HCT116 (cell line): ENCODE measurements around the gene PPM1J. TPM values are rescaled to one million over a fixed set of nuclear protein-coding genes. Genes with fewer than 3 reads are reported as not detected.
"Not testable (repeated sequence)": the region's sequence is repeated elsewhere in the genome, so short reads cannot be mapped to it uniquely, and the experiment has no call there.

Experiments
- ATAC-seq: fragments of 200-7000 bp; cut with Tn5 transposase; 2 replicates; pipeline ENCODE4 v1.9.1; 2020; ENCODE audit warnings: mild to moderate bottlenecking, moderate library complexity
- BruUV-seq: library from RNA; stranded (reverse); fragments of 400-500 nt; replicated peaks from 2 replicates; lab custom pipeline; 2021; lab: Mats Ljungman, UMichigan
- CTCF ChIA-PET: fragments of 300-600 bp; sonication (Branson Sonifier 250); formaldehyde crosslinking; loops from one replicate; lab custom pipeline; 2021; ENCODE audit warnings: antibody characterized with exemption; lab: Charles Lee
- POLR2A ChIA-PET: fragments of 300-600, 350-600 bp; sonication (Branson Sonifier 250); formaldehyde crosslinking; loops from one replicate; lab custom pipeline; 2021; ENCODE audit warnings: antibody characterized with exemption; lab: Charles Lee
- RAD21 ChIA-PET, 2 experiments: fragments of 300-600 bp; sonication (Branson Sonifier 250); formaldehyde crosslinking; loops; one replicate each; lab custom pipeline; 2023; ENCODE audit warnings: low total read pairs in 2 of 2; ENCODE audit not compliant: uncharacterized antibody in 2 of 2, unreplicated experiment in 2 of 2, low non-redundant PET in 1 of 2; lab: Charles Lee
- DNase-seq: peaks from one replicate; pipeline ENCODE4 v3.0.0-alpha.2; 2010; ENCODE audit warnings: low read depth, low spot score
- H2AFZ ChIP-seq: fragments of 200-600 bp; shearing (Covaris generic), sonication (generic); 2 replicates; pipeline ENCODE4 v1.6.1; 2017; ENCODE audit warnings: low read depth, mixed run types, mixed read lengths, antibody characterized with exemption, low read length; ENCODE audit not compliant: poor library complexity, severe bottlenecking
- H3K27ac ChIP-seq: 2 replicates; pipeline ENCODE4 v1.5.1; 2012; ENCODE audit warnings: low read depth, low read length
- H3K27me3 ChIP-seq: fragments of 200-600 bp; sonication (generic); 2 replicates; pipeline ENCODE4 v1.6.1; 2016; ENCODE audit warnings: mixed run types, low read length, mixed read lengths; ENCODE audit not compliant: insufficient read depth
- H3K36me3 ChIP-seq, 2 experiments: fragments of 200-500 bp in 1 of 2; fragments of 200-600 bp in 1 of 2; sonication (Bioruptor generic) in 1 of 2; sonication (generic) in 1 of 2; 2 replicates each; pipeline versions ENCODE4 v1.5.1 to v1.6.1; 2014 to 2016; ENCODE audit warnings: low read length in 2 of 2, inconsistent platforms in 1 of 2, mixed read lengths in 1 of 2, mixed run types in 1 of 2; ENCODE audit not compliant: insufficient read depth in 2 of 2, control insufficient read depth in 1 of 2
- H3K4me1 ChIP-seq, 2 experiments: fragments of 200-600 bp in 1 of 2; sonication (generic) in 1 of 2; 2 replicates each; pipeline versions ENCODE4 v1.5.1 to v1.6.1; 2012 to 2017; ENCODE audit warnings: low read length in 2 of 2, inconsistent platforms in 1 of 2, mild to moderate bottlenecking in 1 of 2, mixed read lengths in 1 of 2, mixed run types in 1 of 2, moderate library complexity in 1 of 2; ENCODE audit not compliant: insufficient read depth in 2 of 2, control insufficient read depth in 1 of 2
- H3K4me2 ChIP-seq: fragments of 200-600 bp; sonication (generic); 2 replicates; pipeline ENCODE4 v1.6.1; 2017; ENCODE audit warnings: mixed run types, low read length, mixed read lengths
- H3K4me3 ChIP-seq, 2 experiments: fragments of 200-600 bp in 1 of 2; sonication (generic) in 1 of 2; replicated peaks in 1 of 2; 2 replicates each; pipeline ENCODE4 v1.5.1; 2011 to 2016; ENCODE audit warnings: low read length in 2 of 2, control low read depth in 1 of 2, low read depth in 1 of 2, mild to moderate bottlenecking in 1 of 2, mixed read lengths in 1 of 2, mixed run types in 1 of 2
- H3K79me2 ChIP-seq: fragments of 200-600 bp; sonication (generic); 2 replicates; pipeline ENCODE4 v1.6.1; 2017; ENCODE audit warnings: mild to moderate bottlenecking, mixed run types, low read length, moderate library complexity, mixed read lengths; ENCODE audit not compliant: insufficient read depth
- H3K9ac ChIP-seq: fragments of 200-600 bp; sonication (generic); 2 replicates; pipeline ENCODE4 v1.6.1; 2016; ENCODE audit warnings: low read length, mixed read lengths
- H3K9me2 ChIP-seq: fragments of 200-600 bp; sonication (generic), shearing (Covaris generic); 2 replicates; pipeline ENCODE4 v1.6.1; 2017; ENCODE audit warnings: mixed run types, mild to moderate bottlenecking, moderate library complexity; ENCODE audit not compliant: insufficient read depth
- H3K9me3 ChIP-seq, 2 experiments: fragments of 200-500 bp in 1 of 2; fragments of 200-600 bp in 1 of 2; sonication (Bioruptor generic) in 1 of 2; sonication (generic) in 1 of 2; 2 replicates each; pipeline ENCODE4 v1.6.1; 2014 to 2017; ENCODE audit warnings: low read length in 2 of 2, mixed read lengths in 2 of 2, inconsistent platforms in 1 of 2, low read depth in 1 of 2, mild to moderate bottlenecking in 1 of 2, mixed run types in 1 of 2, moderate library complexity in 1 of 2; ENCODE audit not compliant: control insufficient read depth in 1 of 2, insufficient read depth in 1 of 2
- H4K20me1 ChIP-seq: fragments of 200-600 bp; sonication (generic), shearing (Covaris generic); 2 replicates; pipeline ENCODE4 v1.6.1; 2017; ENCODE audit warnings: mixed run types, mild to moderate bottlenecking, moderate library complexity; ENCODE audit not compliant: insufficient read depth
- ATF3 ChIP-seq: IDR thresholded peaks from 2 replicates; pipeline ENCODE4 v1.6.1; 2012
- CBX3 ChIP-seq: IDR thresholded peaks from 2 replicates; pipeline ENCODE4 v1.6.1; 2012; ENCODE audit warnings: low read depth
- CEBPB ChIP-seq: IDR thresholded peaks from 2 replicates; pipeline ENCODE4 v1.6.1; 2012; ENCODE audit warnings: low read depth
- ELF1 ChIP-seq: IDR thresholded peaks from 2 replicates; pipeline ENCODE4 v1.6.1; 2012; ENCODE audit warnings: low read depth, borderline replicate concordance
- EZH2 ChIP-seq: fragments of 200-600 bp; sonication (generic); IDR thresholded peaks from 2 replicates; pipeline ENCODE4 v1.6.1; 2017; ENCODE audit warnings: antibody characterized with exemption, mixed run types
- RAD21 ChIP-seq: IDR thresholded peaks from 2 replicates; pipeline ENCODE4 v1.6.1; 2012; ENCODE audit warnings: low read depth, mild to moderate bottlenecking
- REST ChIP-seq: IDR thresholded peaks from 2 replicates; pipeline ENCODE4 v1.6.1; 2012; ENCODE audit warnings: low read depth
- SIN3A ChIP-seq: IDR thresholded peaks from 2 replicates; pipeline ENCODE4 v1.6.1; 2012; ENCODE audit warnings: low read depth
- TCF7L2 ChIP-seq: IDR thresholded peaks from 2 replicates; pipeline ENCODE4 v1.7.0; 2011; ENCODE audit warnings: borderline replicate concordance, inconsistent platforms; ENCODE audit not compliant: insufficient read depth, insufficient read length; ENCODE audit errors: extremely low read depth
- YY1 ChIP-seq: IDR thresholded peaks from 2 replicates; pipeline ENCODE4 v1.6.1; 2011; ENCODE audit warnings: low read length, low read depth, moderate library complexity, mild to moderate bottlenecking; ENCODE audit not compliant: insufficient replicate concordance; ENCODE audit errors: extremely low read depth
- ZBTB33 ChIP-seq: IDR thresholded peaks from 2 replicates; pipeline ENCODE4 v1.6.1; 2011; ENCODE audit warnings: mild to moderate bottlenecking, low read length, moderate library complexity; ENCODE audit not compliant: insufficient replicate concordance; ENCODE audit errors: extremely low read depth
- intact Hi-C: fragments of 100-400 bp; cut with micrococcal nuclease; formaldehyde crosslinking; loops from 2 replicates; pipeline ENCODE4 v1.10.0; 2022
- total RNA-seq: library from RNA; stranded (reverse); gene quantifications from one replicate; pipeline ENCODE4 v1.2.1, GENCODE V29; 2021; ENCODE audit not compliant: unreplicated experiment

Gene PPM1J
- total RNA-seq, 1 experiment from 2014 or later: 7.5 TPM

GRCh38 chr1:112721966-112722524 is 6.9 kb upstream of the PPM1J start:
- ATAC-seq: no peak
- H3K27ac ChIP-seq: no peak overlapping the region
- ChIA-PET RAD21 (no interaction called here), POLR2A (interaction anchor here (0.6 kb wide), 1 partner anchor 326 kb away, joined by 3 read pairs; no protein-coding TSS in a partner anchor), CTCF (interaction anchor here (1.1 to 4.8 kb wide), 3 partner anchors 9 to 351 kb away, joined by 3 to 44 read pairs (median 5); partner anchors contain the start of gene LRIG2)
- intact Hi-C loops: no loop called here
- H3K27me3 ChIP-seq: no peaks in the 10 kb centered on the region
- no peaks in the 10 kb centered on the region for H4K20me1 ChIP-seq
- H2AFZ ChIP-seq: no peak overlapping the region
- BruUV-seq: no TSS peak
- TF ChIP-seq SIN3A (no peak), CBX3 (no peak), CEBPB (no peak), ATF3 (no peak), ELF1 (no peak), EZH2 (no peak), REST (no peak), RAD21 (no peak), ZBTB33 (no peak), TCF7L2 (no peak), YY1 (no peak)
- TF ChIP-seq, all 23 proteins: peak for 0
- Histone ChIP-seq H3K36me3 (no peaks in the 10 kb centered on the region), H3K4me1 (peaks cover 0 to 9% of the 10 kb centered on the region in 2 experiments; a peak in 2 of 4 replicates), H3K9ac (no peak overlapping the region), H3K79me2 (no peaks in the 10 kb centered on the region), H3K9me2 (no peaks in the 10 kb centered on the region), H3K4me3 (no peak overlapping the region), H3K4me2 (no peak overlapping the region), H3K9me3 (no peaks in the 10 kb centered on the region)
- DNase-seq: no peak

GRCh38 chr1:112721294-112721693 is 6.2 kb upstream of the PPM1J start:
- H3K79me2 ChIP-seq, RAD21 ChIA-PET, H3K9ac ChIP-seq, H3K9me2 ChIP-seq, H3K27me3 ChIP-seq, BruUV-seq, ATAC-seq, H3K36me3 ChIP-seq, H3K27ac ChIP-seq, H2AFZ ChIP-seq, H3K4me3 ChIP-seq, H4K20me1 ChIP-seq, intact Hi-C loops, H3K9me3 ChIP-seq, H3K4me2 ChIP-seq, POLR2A ChIA-PET, DNase-seq: not testable (repeated sequence)
- CTCF ChIA-PET: interaction anchor here (1.1 to 4.8 kb wide), 3 partner anchors 10 to 351 kb away, joined by 3 to 44 read pairs (median 5); partner anchors contain the start of gene LRIG2
- H3K4me1 ChIP-seq: peaks cover 0 to 13% of the 10 kb centered on the region in 2 experiments; a peak in 2 of 4 replicates
